ENCODE results near the gene ARID1B.
A peak's percentile ranks its signal among the peaks of the same experiment; 100 is the strongest.

The ARID1B gene

GRCh38 chr6:156796627-156797026 is 19.4 kb downstream of the ARID1B start:
- H3K27me3 ChIP-seq (replicated peaks; ENCODE audit: control insufficient read depth, insufficient read depth, low read length), result no peaks in the 10 kb centered on the region
- H3K9me3 ChIP-seq (ENCODE audit: control insufficient read depth, low read length), result no peaks in the 10 kb centered on the region
- H3K4me3 ChIP-seq (ENCODE audit: low read length), result no peak overlapping the region
- H3K4me1 ChIP-seq (ENCODE audit: control insufficient read depth, insufficient read depth, low read length), result peaks cover 12% of the 10 kb centered on the region
- no peak for DNase-seq (ENCODE audit: low read depth)
- H3K9ac ChIP-seq (ENCODE audit: low read length), result no peak overlapping the region
- no peaks in the 10 kb centered on the region for H3K36me3 ChIP-seq (ENCODE audit: control insufficient read depth, insufficient read depth, low read length, severe bottlenecking)

GRCh38 chr6:156797901-156798735 is 20.9 kb downstream of the ARID1B start:
- H3K27me3 ChIP-seq (replicated peaks; ENCODE audit: control insufficient read depth, insufficient read depth, low read length), result no peaks in the 10 kb centered on the region
- no peak for DNase-seq (ENCODE audit: low read depth)
- H3K36me3 ChIP-seq (ENCODE audit: control insufficient read depth, insufficient read depth, low read length, severe bottlenecking), result no peaks in the 10 kb centered on the region
- H3K4me3 ChIP-seq (ENCODE audit: low read length), result no peak overlapping the region
- H3K9ac ChIP-seq (ENCODE audit: low read length), result no peak overlapping the region
- H3K9me3 ChIP-seq (ENCODE audit: control insufficient read depth, low read length), result no peaks in the 10 kb centered on the region
- peaks cover 4% of the 10 kb centered on the region for H3K4me1 ChIP-seq (ENCODE audit: control insufficient read depth, insufficient read depth, low read length)

GRCh38 chr6:156801712-156802111 is 24.5 kb downstream of the ARID1B start:
- Histone ChIP-seq H3K9me3 (ENCODE audit: control insufficient read depth, low read length) (no peaks in the 10 kb centered on the region), H3K4me1 (ENCODE audit: control insufficient read depth, insufficient read depth, low read length) (no peaks in the 10 kb centered on the region), H3K27me3 (replicated peaks; ENCODE audit: control insufficient read depth, insufficient read depth, low read length) (no peaks in the 10 kb centered on the region), H3K9ac (ENCODE audit: low read length) (no peak overlapping the region), H3K4me3 (ENCODE audit: low read length) (no peak overlapping the region), H3K36me3 (ENCODE audit: control insufficient read depth, insufficient read depth, low read length, severe bottlenecking) (no peaks in the 10 kb centered on the region)
- no peak for DNase-seq (ENCODE audit: low read depth)

- no peak overlapping the region for H3K4me3 ChIP-seq (ENCODE audit: low read length)
- no peak overlapping the region for H3K9ac ChIP-seq (ENCODE audit: low read length)
- no peaks in the 10 kb centered on the region for H3K9me3 ChIP-seq (ENCODE audit: control insufficient read depth, low read length)
- peaks cover 10% of the 10 kb centered on the region for H3K4me1 ChIP-seq (ENCODE audit: control insufficient read depth, insufficient read depth, low read length)
- no peaks in the 10 kb centered on the region for H3K36me3 ChIP-seq (ENCODE audit: control insufficient read depth, insufficient read depth, low read length, severe bottlenecking)
- no peaks in the 10 kb centered on the region for H3K27me3 ChIP-seq (replicated peaks; ENCODE audit: control insufficient read depth, insufficient read depth, low read length)
- no peak for DNase-seq (ENCODE audit: low read depth)
These were observed 26.2 kb downstream of the ARID1B start for GRCh38 chr6:156803353-156803752.

DNA sequence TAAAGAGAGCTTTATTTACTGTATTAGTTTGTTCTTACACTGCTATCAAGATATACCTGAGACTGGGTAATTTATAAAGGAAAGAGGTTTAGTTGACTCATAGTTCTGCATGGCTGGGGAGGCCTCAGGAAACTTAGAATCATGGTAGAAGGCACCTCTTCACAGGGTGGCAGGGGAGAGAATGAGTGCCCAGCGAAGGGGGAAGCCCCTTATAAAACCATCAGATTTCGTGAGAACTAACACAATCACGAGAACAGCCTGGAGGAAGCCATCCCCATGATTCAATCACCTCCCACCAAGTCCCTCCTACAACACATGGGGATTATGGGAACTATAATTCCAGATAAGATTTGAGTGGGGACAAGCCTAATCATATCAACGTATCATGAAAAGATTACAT is 27.2 kb downstream of the ARID1B start:
- Histone ChIP-seq H3K9ac (ENCODE audit: low read length) (no peak overlapping the region), H3K4me1 (ENCODE audit: control insufficient read depth, insufficient read depth, low read length) (peaks cover 20% of the 10 kb centered on the region), H3K36me3 (ENCODE audit: control insufficient read depth, insufficient read depth, low read length, severe bottlenecking) (no peaks in the 10 kb centered on the region), H3K9me3 (ENCODE audit: control insufficient read depth, low read length) (no peaks in the 10 kb centered on the region), H3K4me3 (ENCODE audit: low read length) (no peak overlapping the region), H3K27me3 (replicated peaks; ENCODE audit: control insufficient read depth, insufficient read depth, low read length) (no peaks in the 10 kb centered on the region)
- no peak for DNase-seq (ENCODE audit: low read depth)

- Histone ChIP-seq H3K4me3 (ENCODE audit: low read length) (no peak overlapping the region), H3K4me1 (ENCODE audit: control insufficient read depth, insufficient read depth, low read length) (peaks cover 24% of the 10 kb centered on the region), H3K9me3 (ENCODE audit: control insufficient read depth, low read length) (no peaks in the 10 kb centered on the region), H3K27me3 (replicated peaks; ENCODE audit: control insufficient read depth, insufficient read depth, low read length) (no peaks in the 10 kb centered on the region), H3K36me3 (ENCODE audit: control insufficient read depth, insufficient read depth, low read length, severe bottlenecking) (no peaks in the 10 kb centered on the region), H3K9ac (ENCODE audit: low read length) (no peak overlapping the region)
- no peak for DNase-seq (ENCODE audit: low read depth)
These were observed 29.0 kb downstream of the ARID1B start for GRCh38 chr6:156806155-156806554.

DNA sequence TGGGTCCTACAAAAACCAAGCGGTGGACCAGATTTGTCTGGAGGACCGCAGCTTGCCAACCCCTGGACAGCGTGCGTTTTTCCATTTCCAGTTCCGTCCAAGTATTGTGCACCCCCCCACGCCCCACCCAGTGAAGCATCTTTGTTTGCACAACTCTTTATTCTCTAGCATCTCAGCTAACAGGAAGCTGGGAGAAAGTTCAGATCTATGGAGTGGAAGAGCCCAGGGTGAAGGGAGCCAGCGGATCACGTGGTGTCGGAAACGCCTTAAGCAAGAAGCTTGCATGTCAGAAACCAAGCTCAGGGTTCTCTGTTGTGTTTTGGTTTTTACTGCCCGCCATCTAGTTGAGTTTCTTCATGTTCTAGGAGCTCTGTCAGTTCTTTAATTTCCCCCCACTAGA is 29.9 kb downstream of the ARID1B start:
- no peaks in the 10 kb centered on the region for H3K27me3 ChIP-seq (replicated peaks; ENCODE audit: control insufficient read depth, insufficient read depth, low read length)
- no peak overlapping the region for H3K4me3 ChIP-seq (ENCODE audit: low read length)
- no peaks in the 10 kb centered on the region for H3K9me3 ChIP-seq (ENCODE audit: control insufficient read depth, low read length)
- no peak overlapping the region for H3K9ac ChIP-seq (ENCODE audit: low read length)
- peaks cover 24% of the 10 kb centered on the region for H3K4me1 ChIP-seq (ENCODE audit: control insufficient read depth, insufficient read depth, low read length)
- no peaks in the 10 kb centered on the region for H3K36me3 ChIP-seq (ENCODE audit: control insufficient read depth, insufficient read depth, low read length, severe bottlenecking)
- no peak for DNase-seq (ENCODE audit: low read depth)

- Histone ChIP-seq H3K4me3 (ENCODE audit: low read length) (no peak overlapping the region), H3K36me3 (ENCODE audit: control insufficient read depth, insufficient read depth, low read length, severe bottlenecking) (no peaks in the 10 kb centered on the region), H3K27me3 (replicated peaks; ENCODE audit: control insufficient read depth, insufficient read depth, low read length) (no peaks in the 10 kb centered on the region), H3K4me1 (ENCODE audit: control insufficient read depth, insufficient read depth, low read length) (peaks cover 24% of the 10 kb centered on the region), H3K9me3 (ENCODE audit: control insufficient read depth, low read length) (no peaks in the 10 kb centered on the region), H3K9ac (ENCODE audit: low read length) (no peak overlapping the region)
- DNase-seq (ENCODE audit: low read depth), result no peak
These were observed 30.6 kb downstream of the ARID1B start for GRCh38 chr6:156807795-156808194.

DNA sequence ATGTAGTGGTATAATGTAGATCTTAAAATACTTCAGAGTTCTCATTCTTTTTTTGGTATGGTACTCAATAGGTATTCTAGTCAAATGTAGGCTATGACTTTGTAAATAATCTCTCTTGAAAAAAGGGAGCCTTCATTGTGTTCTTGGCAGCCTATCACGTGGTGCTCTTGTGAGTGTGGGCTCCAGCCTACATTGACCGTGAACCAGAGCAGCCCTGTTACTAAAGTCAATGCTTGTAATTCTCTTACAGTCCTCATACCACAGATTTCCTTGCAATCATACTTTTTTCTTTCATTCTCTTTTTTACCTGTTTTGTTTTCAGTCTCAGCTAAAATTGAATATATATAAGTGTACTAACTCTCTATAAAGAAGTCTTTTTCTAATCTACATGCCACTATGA is 31.1 kb downstream of the ARID1B start:
- peak; percentile 32 for DNase-seq (ENCODE audit: low read depth)
- Histone ChIP-seq H3K36me3 (ENCODE audit: control insufficient read depth, insufficient read depth, low read length, severe bottlenecking) (no peaks in the 10 kb centered on the region), H3K27me3 (replicated peaks; ENCODE audit: control insufficient read depth, insufficient read depth, low read length) (no peaks in the 10 kb centered on the region), H3K4me3 (ENCODE audit: low read length) (no peak overlapping the region), H3K9ac (ENCODE audit: low read length) (peak overlapping the region; percentile 7), H3K9me3 (ENCODE audit: control insufficient read depth, low read length) (no peaks in the 10 kb centered on the region), H3K4me1 (ENCODE audit: control insufficient read depth, insufficient read depth, low read length) (peaks cover 24% of the 10 kb centered on the region)

- Histone ChIP-seq H3K9me3 (ENCODE audit: control insufficient read depth, low read length) (no peaks in the 10 kb centered on the region), H3K27me3 (replicated peaks; ENCODE audit: control insufficient read depth, insufficient read depth, low read length) (no peaks in the 10 kb centered on the region), H3K4me3 (ENCODE audit: low read length) (no peak overlapping the region), H3K4me1 (ENCODE audit: control insufficient read depth, insufficient read depth, low read length) (peaks cover 24% of the 10 kb centered on the region), H3K36me3 (ENCODE audit: control insufficient read depth, insufficient read depth, low read length, severe bottlenecking) (no peaks in the 10 kb centered on the region), H3K9ac (ENCODE audit: low read length) (peak overlapping the region; percentile 7)
- peak; percentile 41 for DNase-seq (ENCODE audit: low read depth)
These were observed 31.9 kb downstream of the ARID1B start for GRCh38 chr6:156809034-156809433.

DNA sequence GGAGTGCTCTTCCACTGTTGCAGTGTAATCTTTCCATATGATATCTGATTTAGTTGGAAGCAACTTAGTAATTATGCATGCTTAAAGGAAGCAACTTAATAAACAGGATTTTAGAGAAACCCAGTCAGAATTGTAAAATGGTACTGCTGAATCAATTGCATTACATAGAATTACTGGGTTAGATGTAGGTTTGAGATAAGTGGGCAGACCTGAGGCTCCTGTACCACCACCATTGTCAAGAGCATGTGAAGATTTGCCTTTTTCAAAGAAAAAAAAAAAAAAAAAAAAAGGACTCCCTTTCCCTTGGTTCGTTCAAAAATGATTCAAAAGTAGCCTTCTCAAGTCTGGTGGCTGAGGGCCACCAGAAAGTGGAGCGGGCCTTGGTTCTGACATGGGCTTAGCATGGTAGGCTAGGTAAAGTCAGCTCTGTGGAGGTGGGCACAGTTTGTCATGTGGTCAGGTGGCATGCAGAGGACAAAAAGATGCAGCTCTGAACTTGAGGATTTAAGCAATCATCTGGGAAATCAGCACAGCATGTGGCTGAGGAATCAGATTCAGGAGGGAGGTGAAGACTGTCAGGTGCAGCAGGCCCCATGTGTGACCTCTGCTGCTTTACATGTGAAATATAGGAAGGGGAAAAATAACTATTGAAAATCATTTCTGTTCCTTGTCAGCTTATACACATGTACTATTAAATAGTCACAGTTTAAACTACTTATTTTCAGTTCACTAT is 32.4 kb downstream of the ARID1B start:
- Histone ChIP-seq H3K4me3 (ENCODE audit: low read length) (no peak overlapping the region), H3K9ac (ENCODE audit: low read length) (no peak overlapping the region), H3K4me1 (ENCODE audit: control insufficient read depth, insufficient read depth, low read length) (peaks cover 24% of the 10 kb centered on the region), H3K27me3 (replicated peaks; ENCODE audit: control insufficient read depth, insufficient read depth, low read length) (no peaks in the 10 kb centered on the region), H3K9me3 (ENCODE audit: control insufficient read depth, low read length) (no peaks in the 10 kb centered on the region), H3K36me3 (ENCODE audit: control insufficient read depth, insufficient read depth, low read length, severe bottlenecking) (no peaks in the 10 kb centered on the region)
- DNase-seq (ENCODE audit: low read depth), result no peak
